Neural cell (in vitro differentiated cells): ENCODE measurements around the gene SP2. TPM values are rescaled to one million over a fixed set of nuclear protein-coding genes. Genes with fewer than 3 reads are reported as not detected.

Source experiments
- H2AFZ ChIP-seq: fragments of 200-600, 300-800 bp; sonication (generic), shearing (Covaris generic); 2 replicates; pipeline ENCODE4 v1.6.0; 2014; ENCODE audit warnings: low read depth, mild to moderate bottlenecking, antibody characterized with exemption, low read length, moderate library complexity
- H3F3A ChIP-seq: fragments of 200-600 bp; shearing (Covaris generic); 2 replicates; pipeline ENCODE4 v1.6.1; 2016; ENCODE audit warnings: mild to moderate bottlenecking, moderate library complexity, mixed read lengths, antibody characterized with exemption, low read length; ENCODE audit not compliant: insufficient read depth, poor library complexity, severe bottlenecking
- H3K27ac ChIP-seq: fragments of 200-600, 300-800 bp; sonication (generic), shearing (Covaris generic); 2 replicates; pipeline ENCODE4 v1.5.1; 2014; ENCODE audit warnings: mild to moderate bottlenecking, low read length, moderate library complexity
- H3K27me3 ChIP-seq: fragments of 300-800, 200-600 bp; sonication (generic), shearing (Covaris generic); 2 replicates; pipeline ENCODE4 v1.6.0; 2014; ENCODE audit warnings: mild to moderate bottlenecking, low read depth, low read length, moderate library complexity; ENCODE audit not compliant: insufficient read depth
- H3K36me3 ChIP-seq: fragments of 300-800, 200-600 bp; sonication (generic), shearing (Covaris generic); 2 replicates; pipeline ENCODE4 v1.5.1; 2014; ENCODE audit warnings: mild to moderate bottlenecking, antibody characterized with exemption, low read length, moderate library complexity; ENCODE audit not compliant: insufficient read depth
- H3K4me2 ChIP-seq: fragments of 300-800, 200-600 bp; sonication (generic), shearing (Covaris generic); 2 replicates; pipeline ENCODE4 v1.6.0; 2014; ENCODE audit warnings: mild to moderate bottlenecking, low read length
- H3K4me3 ChIP-seq: fragments of 300-800, 200-600 bp; sonication (generic), shearing (Covaris generic); 2 replicates; pipeline ENCODE4 v1.5.1; 2014; ENCODE audit warnings: mild to moderate bottlenecking, low read length, moderate library complexity
- H3K79me2 ChIP-seq: fragments of 200-600 bp; shearing (Covaris generic); replicated peaks from 2 replicates; pipeline ENCODE4 v1.6.0; 2014; ENCODE audit warnings: mild to moderate bottlenecking, low read length, moderate library complexity; ENCODE audit not compliant: insufficient read depth
- H3K9ac ChIP-seq: fragments of 300-800, 200-600 bp; sonication (generic), shearing (Covaris generic); 2 replicates; pipeline ENCODE4 v1.6.1; 2016; ENCODE audit warnings: mild to moderate bottlenecking, low read length, mixed read lengths
- H3K9me2 ChIP-seq: fragments of 200-600 bp; shearing (Covaris generic); 2 replicates; pipeline ENCODE4 v1.6.1; 2016; ENCODE audit warnings: mild to moderate bottlenecking, low read length, mixed read lengths; ENCODE audit not compliant: insufficient read depth
- H3K9me3 ChIP-seq: fragments of 200-600, 300-800 bp; sonication (generic), shearing (Covaris generic); 2 replicates; pipeline ENCODE4 v1.6.1; 2016; ENCODE audit warnings: mild to moderate bottlenecking, mixed run types, low read length, moderate library complexity, mixed read lengths
- H4K20me1 ChIP-seq: fragments of 200-600 bp; shearing (Covaris generic); 2 replicates; pipeline ENCODE4 v1.6.1; 2016; ENCODE audit warnings: mild to moderate bottlenecking, mixed run types; ENCODE audit not compliant: insufficient read depth
- CTCF ChIP-seq: fragments of 450-650 bp; IDR thresholded peaks from 2 replicates; pipeline ENCODE4 v1.5.1; 2014; ENCODE audit warnings: antibody characterized with exemption, mild to moderate bottlenecking, moderate library complexity; ENCODE audit not compliant: poor library complexity, severe bottlenecking
- EP300 ChIP-seq: fragments of 450-650 bp; conservative IDR thresholded peaks from 2 replicates; pipeline ENCODE4 v1.6.1; 2014; ENCODE audit warnings: antibody characterized with exemption, mild to moderate bottlenecking, moderate library complexity; ENCODE audit not compliant: poor library complexity, severe bottlenecking
- EZH2 ChIP-seq: fragments of 200-600, 300-800 bp; shearing (Covaris generic), sonication (generic); IDR thresholded peaks from 2 replicates; pipeline ENCODE4 v1.6.1; 2014; ENCODE audit warnings: antibody characterized with exemption, low read length, borderline replicate concordance, mild to moderate bottlenecking; ENCODE audit not compliant: insufficient read depth, poor library complexity, severe bottlenecking
- MXI1 ChIP-seq: fragments of 450-650 bp; conservative IDR thresholded peaks from 2 replicates; pipeline ENCODE4 v1.6.1; 2014; ENCODE audit warnings: antibody characterized with exemption, mild to moderate bottlenecking; ENCODE audit not compliant: poor library complexity, severe bottlenecking
- POLR2AphosphoS5 ChIP-seq: IDR thresholded peaks from 2 replicates; pipeline ENCODE4 v1.6.1; 2012
- RAD21 ChIP-seq: fragments of 450-650 bp; conservative IDR thresholded peaks from 2 replicates; pipeline ENCODE4 v1.6.1; 2014; ENCODE audit warnings: antibody characterized with exemption, mild to moderate bottlenecking, moderate library complexity
- SMC3 ChIP-seq: fragments of 450-650 bp; conservative IDR thresholded peaks from 2 replicates; pipeline ENCODE4 v1.6.1; 2014; ENCODE audit warnings: antibody characterized with exemption, mild to moderate bottlenecking, moderate library complexity; ENCODE audit not compliant: poor library complexity
- TAF1 ChIP-seq: IDR thresholded peaks from 2 replicates; pipeline ENCODE4 v1.6.1; 2012; ENCODE audit warnings: low read depth
- polyA plus RNA-seq: library from polyadenylated mRNA; depleted of rRNA; stranded (reverse); fragments of >200 nt; gene quantifications from 2 replicates; pipeline ENCODE4 v1.2.3, GENCODE V29; 2014
- TF ChIP-seq, protein P1 (sequence below): IDR thresholded peaks from 2 replicates; pipeline ENCODE4 v1.6.1; 2012; ENCODE audit warnings: borderline replicate concordance

SP2 gene
- polyA plus RNA-seq, 1 donor from 2014 or later = 0.25 TPM

GRCh38 chr17:47875011-47875985 lies 20.7 kb upstream of the SP2 start:
- H3K27me3 ChIP-seq = peaks cover 36% of the 10 kb centered on the region
- H3K36me3 ChIP-seq = no peaks in the 10 kb centered on the region
- no peaks in the 10 kb centered on the region for H3K79me2 ChIP-seq
- no peaks in the 10 kb centered on the region for H3K9me3 ChIP-seq
- no peak for TF ChIP-seq EP300
- no peak for TF ChIP-seq SMC3
- no peak for TF ChIP-seq POLR2AphosphoS5
- TF ChIP-seq TAF1 = no peak
- TF ChIP-seq RAD21 = no peak
- TF ChIP-seq EZH2 = no peak
- no peak for TF ChIP-seq CTCF
- no peak for TF ChIP-seq MXI1
- TF ChIP-seq, protein P1, sequence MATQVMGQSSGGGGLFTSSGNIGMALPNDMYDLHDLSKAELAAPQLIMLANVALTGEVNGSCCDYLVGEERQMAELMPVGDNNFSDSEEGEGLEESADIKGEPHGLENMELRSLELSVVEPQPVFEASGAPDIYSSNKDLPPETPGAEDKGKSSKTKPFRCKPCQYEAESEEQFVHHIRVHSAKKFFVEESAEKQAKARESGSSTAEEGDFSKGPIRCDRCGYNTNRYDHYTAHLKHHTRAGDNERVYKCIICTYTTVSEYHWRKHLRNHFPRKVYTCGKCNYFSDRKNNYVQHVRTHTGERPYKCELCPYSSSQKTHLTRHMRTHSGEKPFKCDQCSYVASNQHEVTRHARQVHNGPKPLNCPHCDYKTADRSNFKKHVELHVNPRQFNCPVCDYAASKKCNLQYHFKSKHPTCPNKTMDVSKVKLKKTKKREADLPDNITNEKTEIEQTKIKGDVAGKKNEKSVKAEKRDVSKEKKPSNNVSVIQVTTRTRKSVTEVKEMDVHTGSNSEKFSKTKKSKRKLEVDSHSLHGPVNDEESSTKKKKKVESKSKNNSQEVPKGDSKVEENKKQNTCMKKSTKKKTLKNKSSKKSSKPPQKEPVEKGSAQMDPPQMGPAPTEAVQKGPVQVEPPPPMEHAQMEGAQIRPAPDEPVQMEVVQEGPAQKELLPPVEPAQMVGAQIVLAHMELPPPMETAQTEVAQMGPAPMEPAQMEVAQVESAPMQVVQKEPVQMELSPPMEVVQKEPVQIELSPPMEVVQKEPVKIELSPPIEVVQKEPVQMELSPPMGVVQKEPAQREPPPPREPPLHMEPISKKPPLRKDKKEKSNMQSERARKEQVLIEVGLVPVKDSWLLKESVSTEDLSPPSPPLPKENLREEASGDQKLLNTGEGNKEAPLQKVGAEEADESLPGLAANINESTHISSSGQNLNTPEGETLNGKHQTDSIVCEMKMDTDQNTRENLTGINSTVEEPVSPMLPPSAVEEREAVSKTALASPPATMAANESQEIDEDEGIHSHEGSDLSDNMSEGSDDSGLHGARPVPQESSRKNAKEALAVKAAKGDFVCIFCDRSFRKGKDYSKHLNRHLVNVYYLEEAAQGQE = no peak
- H3F3A ChIP-seq = no peaks in the 10 kb centered on the region
- no peak overlapping the region for H3K4me2 ChIP-seq
- H3K4me3 ChIP-seq = no peak overlapping the region
- H4K20me1 ChIP-seq = no peaks in the 10 kb centered on the region
- no peak overlapping the region for H3K27ac ChIP-seq
- H3K9me2 ChIP-seq = no peaks in the 10 kb centered on the region
- no peak overlapping the region for H2AFZ ChIP-seq
- no peak overlapping the region for H3K9ac ChIP-seq

- no peak overlapping the region for H2AFZ ChIP-seq
- TF ChIP-seq POLR2AphosphoS5 (no peak), EP300 (no peak), CTCF (no peak), TAF1 (no peak), SMC3 (no peak)
- TF ChIP-seq, protein P1 = no peak
Measured at GRCh38 chr17:47877368-47878034, 18.5 kb upstream of the SP2 start.

More at GRCh38 chr17:47877368-47878034, 18.5 kb upstream of the SP2 start:
- Histone ChIP-seq H3K27me3 (peaks cover 15% of the 10 kb centered on the region), H3K9ac (no peak overlapping the region), H3K79me2 (no peaks in the 10 kb centered on the region), H3K9me2 (no peaks in the 10 kb centered on the region), H3K4me2 (no peak overlapping the region), H3F3A (no peaks in the 10 kb centered on the region), H3K36me3 (no peaks in the 10 kb centered on the region), H4K20me1 (no peaks in the 10 kb centered on the region), H3K27ac (no peak overlapping the region), H3K9me3 (no peaks in the 10 kb centered on the region), H3K4me3 (no peak overlapping the region)
